K562 (cell line): Measurements from ENCODE around the gene FLRT1. TPM values are rescaled to one million over a fixed set of nuclear protein-coding genes. Genes with fewer than 3 reads are reported as not detected.

Source experiments
- ATAC-seq: fragments of 200-7000 bp; cut with Tn5 transposase; 3 replicates; pipeline ENCODE4 v1.9.1; 2020; ENCODE audit warnings: moderate library complexity
- BruUV-seq: library from RNA; stranded (reverse); fragments of 400-500 nt; replicated peaks from 2 replicates; lab custom pipeline; 2021; lab: Mats Ljungman, UMichigan
- CTCF ChIA-PET: fragments of 300-600 bp; formaldehyde crosslinking; extraction: SDS; loops from one replicate; lab custom pipeline; 2021; ENCODE audit warnings: low intra/inter-chr PET ratio; lab: Yijun Ruan, JAX
- POLR2A ChIA-PET: fragments of 300-600, 350-650 bp; sonication (Branson Sonifier 250); formaldehyde crosslinking; extraction: SDS; loops from one replicate; lab custom pipeline; 2021; ENCODE audit warnings: antibody characterized with exemption, inconsistent platforms; lab: Yijun Ruan, JAX
- DNase-seq, 4 experiments: peaks; one replicate each; pipeline versions ENCODE4 v3.0.0 to v3.0.0-alpha.2; 2011 to 2018; ENCODE audit warnings: low spot score in 3 of 4, mixed read lengths in 3 of 4; ENCODE audit errors: extremely low read depth in 1 of 4
- FAIRE-seq: peaks from 2 replicates; lab custom pipeline; 2011; peaks lifted over from hg19 to GRCh38; lab: Jason Lieb, UNC
- H2AFZ ChIP-seq: 2 replicates; pipeline ENCODE4 v1.6.0; 2011; ENCODE audit warnings: low read depth, low read length, control low read depth, inconsistent platforms
- H3K27ac ChIP-seq: fragments of 200-600 bp; 3 replicates; pipeline ENCODE4 v1.8.0; 2011; ENCODE audit warnings: low read depth, mild to moderate bottlenecking, control low read depth, inconsistent platforms, low read length, moderate library complexity, mixed read lengths; ENCODE audit errors: extremely low read depth
- H3K27me3 ChIP-seq, 2 experiments: fragments of 300-600 bp in 1 of 2; 2 replicates in 1 of 2; 3 replicates in 1 of 2; pipeline versions ENCODE4 v1.6.0 to v1.8.0; 2011; ENCODE audit warnings: inconsistent platforms in 2 of 2, low read length in 2 of 2, mild to moderate bottlenecking in 1 of 2, mixed read lengths in 1 of 2, moderate library complexity in 1 of 2; ENCODE audit not compliant: control insufficient read depth in 2 of 2, insufficient read depth in 2 of 2
- H3K36me3 ChIP-seq: fragments of 300-600 bp; 3 replicates; pipeline ENCODE4 v1.8.0; 2011; ENCODE audit warnings: mild to moderate bottlenecking, low read length, inconsistent platforms; ENCODE audit not compliant: control insufficient read depth, insufficient read depth
- H3K4me1 ChIP-seq, 2 experiments: fragments of 200-600 bp in 1 of 2; replicated peaks in 1 of 2; 2 replicates in 1 of 2; 3 replicates in 1 of 2; pipeline versions ENCODE4 v1.5.1 to v1.8.0; 2011; ENCODE audit warnings: inconsistent platforms in 2 of 2, low read length in 2 of 2, mild to moderate bottlenecking in 1 of 2, mixed read lengths in 1 of 2, moderate library complexity in 1 of 2; ENCODE audit not compliant: control insufficient read depth in 2 of 2, insufficient read depth in 2 of 2
- H3K4me2 ChIP-seq: 2 replicates; pipeline ENCODE4 v1.6.1; 2011; ENCODE audit warnings: low read length, control low read depth, inconsistent platforms, mixed read lengths; ENCODE audit not compliant: insufficient read depth
- H3K4me3 ChIP-seq: fragments of 200-600 bp; sonication (generic), shearing (Covaris generic); 2 replicates; pipeline ENCODE4 v1.5.1; 2016; ENCODE audit warnings: control low read depth, inconsistent platforms
- H3K79me2 ChIP-seq: fragments of 200-600 bp; 3 replicates; pipeline ENCODE4 v1.8.0; 2011; ENCODE audit warnings: low read length, inconsistent platforms; ENCODE audit not compliant: control insufficient read depth, insufficient read depth
- H3K9ac ChIP-seq, 2 experiments: 2 replicates each; pipeline versions ENCODE4 v1.6.0 to v1.6.1; 2011; ENCODE audit warnings: low read depth in 2 of 2, low read length in 2 of 2, control low read depth in 1 of 2, inconsistent platforms in 1 of 2, mild to moderate bottlenecking in 1 of 2, mixed read lengths in 1 of 2; ENCODE audit not compliant: insufficient read depth in 1 of 2
- H3K9me1 ChIP-seq: one replicate; pipeline ENCODE4 v1.6.0; 2011; ENCODE audit warnings: inconsistent platforms, mild to moderate bottlenecking, low read length, moderate library complexity; ENCODE audit not compliant: control insufficient read depth, insufficient read depth
- H3K9me3 ChIP-seq: replicated peaks from 2 replicates; pipeline ENCODE4 v1.5.1; 2011; ENCODE audit warnings: low read depth, low read length, inconsistent platforms; ENCODE audit not compliant: control insufficient read depth, insufficient read depth
- H4K20me1 ChIP-seq: replicated peaks from 2 replicates; pipeline ENCODE4 v1.6.1; 2011; ENCODE audit warnings: low read length, inconsistent platforms, mixed read lengths; ENCODE audit not compliant: control insufficient read depth, insufficient read depth
- FIP1L1 ChIP-seq: fragments of 200-400 bp; formaldehyde crosslinking; IDR thresholded peaks from 2 replicates; pipeline ENCODE4 v1.6.1; 2018; ENCODE audit warnings: mild to moderate bottlenecking, low read depth, low read length; ENCODE audit not compliant: poor library complexity, severe bottlenecking
- POLR2G ChIP-seq: fragments of 200-400 bp; formaldehyde crosslinking; IDR thresholded peaks from 2 replicates; pipeline ENCODE4 v1.6.1; 2017; ENCODE audit warnings: low read depth, mild to moderate bottlenecking, antibody characterized with exemption, low read length, moderate library complexity
- XRCC3 ChIP-seq: fragments of 450-650 bp; IDR thresholded peaks from 2 replicates; pipeline ENCODE4 v1.6.1; 2017; ENCODE audit warnings: mild to moderate bottlenecking, moderate library complexity
- ZNF707 ChIP-seq: fragments of 250-450 bp; sonication (Bioruptor Pico); conservative IDR thresholded peaks from 2 replicates; pipeline ENCODE4 v1.8.0; 2022; ENCODE audit warnings: inconsistent platforms, mild to moderate bottlenecking, moderate library complexity
- whole genome bisulfite sequencing: fragments of 100-300 bp; shearing (Covaris generic); methylation state at CpG from one replicate; pipeline ENCODE4 v1.1.6; 2016; ENCODE audit warnings: low coverage, mixed read lengths; ENCODE audit not compliant: insufficient coverage; ENCODE audit errors: missing lambda C conversion rate; 5-methylcytosine and 5-hydroxymethylcytosine counted together
- in situ Hi-C: fragments of 300-500 bp; cut with MboI; formaldehyde crosslinking; loops from 4 replicates; pipeline ENCODE4 v1.15.0; 2018; ENCODE audit warnings: inconsistent platforms, mixed read lengths
- intact Hi-C: fragments of 100-400 bp; cut with micrococcal nuclease; formaldehyde crosslinking; loops from 2 replicates; pipeline ENCODE4 v1.14.2; 2022
- polyA plus RNA-seq, 8 experiments: library from polyadenylated mRNA; depleted of rRNA in 4 of 8; stranded (reverse) in 5 of 8; unstranded in 3 of 8; fragments of >200 nt; fragmentation: Nextera tagmentation in 2 of 8; fragmentation: Illumina TruSeq in 1 of 8; extraction: Ambion mirVana in 2 of 8; extraction: Trizol in 1 of 8; gene quantifications; 2 replicates each; pipeline versions ENCODE4 v1.2.1 to v1.2.3, GENCODE V29; 2011 to 2014; ENCODE audit warnings: inconsistent platforms in 1 of 8, missing spikeins in 1 of 8
- total RNA-seq, 7 experiments: library from RNA; depleted of rRNA in 6 of 7; stranded (reverse); fragments of >200 nt in 6 of 7; fragmentation: Illumina TruSeq in 2 of 7; extraction: Trizol in 2 of 7; gene quantifications; 2 replicates each; pipeline versions ENCODE4 v1.2.1 to v1.2.3, GENCODE V29; 2011 to 2021; ENCODE audit warnings: low replicate concordance in 1 of 7

Gene FLRT1
- total and polyA plus RNA-seq, 9 of the 15 experiments (the other 6 are each of a cell fraction or from before 2014, with no cell fraction given), result not detected

- TF ChIP-seq ZNF707, result no peak
These were observed 30.0 kb upstream of the FLRT1 start (continued) for GRCh38 chr11:64005691-64006090.

DNA sequence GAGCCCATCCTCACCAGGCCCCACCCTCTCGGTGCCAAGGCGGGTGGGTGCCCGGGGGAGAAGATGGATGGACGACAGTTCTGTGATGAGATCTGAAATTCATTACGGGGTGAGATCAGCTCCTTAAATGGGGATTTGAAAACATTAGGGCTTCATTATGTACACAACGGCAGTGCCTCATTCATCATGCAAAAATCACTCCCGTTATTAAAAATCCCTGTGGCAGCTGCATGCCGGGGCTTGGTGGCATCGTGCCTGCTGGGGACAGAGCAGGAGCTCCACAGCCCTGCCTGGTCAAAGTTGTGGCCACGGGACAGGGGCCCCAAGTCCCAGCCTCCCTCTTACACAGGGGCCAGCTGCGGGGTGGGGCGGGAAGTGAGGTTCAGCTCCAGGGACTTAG lies 29.3 kb upstream of the FLRT1 start:
- H2AFZ ChIP-seq, result no peak overlapping the region
- TF ChIP-seq POLR2G (peak; percentile 24; the same call in 1 of the 2 replicates), FIP1L1 (no peak), XRCC3 (no peak)
- H3K9me3 ChIP-seq, result no peaks in the 10 kb centered on the region; the same call in 1 of the 2 replicates
- no peak overlapping the region for H3K4me3 ChIP-seq
- in situ Hi-C loops (no loop called here), intact Hi-C loops (loop anchor here (10.0 kb wide), 2 partner anchors 88 to 138 kb away; no protein-coding TSS in a partner anchor)
- peaks cover 49% of the 10 kb centered on the region for H4K20me1 ChIP-seq
- DNase-seq (no peak), FAIRE-seq (no peak), ATAC-seq (no peak)
- no TSS peak for BruUV-seq
- no peak overlapping the region for H3K4me2 ChIP-seq
- H3K9me1 ChIP-seq, result peaks cover 16% of the 10 kb centered on the region
- WGBS, result 75% methylated on average over 11 of the region's 12 CpGs
- POLR2A ChIA-PET, result interaction anchor here (0.7 to 1.5 kb wide), 3 partner anchors 11 to 131 kb away, joined by 3 to 5 read pairs (median 3); no protein-coding TSS in a partner anchor
- no peaks in the 10 kb centered on the region for H3K79me2 ChIP-seq
- H3K27ac ChIP-seq, result no peak overlapping the region
- H3K36me3 ChIP-seq, result peaks cover 6% of the 10 kb centered on the region; the same call in 2 of the 3 replicates
- no peak overlapping the region for H3K9ac ChIP-seq
- CTCF ChIA-PET, result no interaction called here
- no peaks in the 10 kb centered on the region for H3K27me3 ChIP-seq
- H3K4me1 ChIP-seq, result peaks cover 16 to 61% of the 10 kb centered on the region in 2 experiments
